OCI-LY1 (cell line): ENCODE measurements around the gene CHPF.

Experiments
- H2AFZ ChIP-seq: fragments of 200-600 bp; sonication (generic), shearing (Covaris generic); 2 replicates; pipeline ENCODE4 v1.6.0; 2014; ENCODE audit warnings: antibody characterized with exemption, mild to moderate bottlenecking, low read length
- H3F3A ChIP-seq: fragments of 200-600 bp; sonication (generic), shearing (Covaris generic); 2 replicates; pipeline ENCODE4 v1.6.0; 2014; ENCODE audit warnings: mild to moderate bottlenecking, antibody characterized with exemption, low read length, moderate library complexity; ENCODE audit not compliant: insufficient read depth
- H3K27ac ChIP-seq: fragments of 200-600 bp; sonication (generic); 2 replicates; pipeline ENCODE4 v1.5.1; 2014; ENCODE audit warnings: low read length, mixed run types, mild to moderate bottlenecking, low read depth; ENCODE audit not compliant: poor library complexity, severe bottlenecking
- H3K27me3 ChIP-seq: fragments of 200-600 bp; sonication (generic); 2 replicates; pipeline ENCODE4 v1.6.0; 2014; ENCODE audit warnings: antibody characterized with exemption, mild to moderate bottlenecking, low read length, moderate library complexity; ENCODE audit not compliant: insufficient read depth
- H3K36me3 ChIP-seq: fragments of 200-600 bp; sonication (generic); 2 replicates; pipeline ENCODE4 v1.6.1; 2014; ENCODE audit warnings: mild to moderate bottlenecking, antibody characterized with exemption, low read length, moderate library complexity, mixed read lengths; ENCODE audit not compliant: insufficient read depth
- H3K4me1 ChIP-seq: fragments of 200-600 bp; sonication (generic); 2 replicates; pipeline ENCODE4 v1.5.1; 2014; ENCODE audit warnings: mild to moderate bottlenecking, low read length, moderate library complexity; ENCODE audit not compliant: insufficient read depth, severe bottlenecking
- H3K4me2 ChIP-seq: fragments of 200-600 bp; sonication (generic), shearing (Covaris generic); 2 replicates; pipeline ENCODE4 v1.6.1; 2014; ENCODE audit warnings: low read length
- H3K4me3 ChIP-seq: fragments of 200-600 bp; sonication (generic); 2 replicates; pipeline ENCODE4 v1.5.1; 2014; ENCODE audit warnings: low read length, low read depth, mild to moderate bottlenecking, mixed read lengths; ENCODE audit not compliant: poor library complexity, severe bottlenecking
- H3K79me2 ChIP-seq: fragments of 200-600 bp; shearing (Covaris generic); 2 replicates; pipeline ENCODE4 v1.6.1; 2016; ENCODE audit warnings: mixed run types, low read length, mixed read lengths; ENCODE audit not compliant: insufficient read depth
- H3K9ac ChIP-seq: fragments of 200-600 bp; sonication (generic), shearing (Covaris generic); 2 replicates; pipeline ENCODE4 v1.6.1; 2014; ENCODE audit warnings: mild to moderate bottlenecking, low read length, mixed read lengths
- H3K9me2 ChIP-seq: fragments of 200-600 bp; sonication (generic), shearing (Covaris generic); 2 replicates; pipeline ENCODE4 v1.6.1; 2014; ENCODE audit warnings: low read depth, mild to moderate bottlenecking, low read length, mixed read lengths
- H3K9me3 ChIP-seq: fragments of 200-600 bp; shearing (Covaris generic); 2 replicates; pipeline ENCODE4 v1.6.1; 2014; ENCODE audit warnings: low read length, mixed read lengths
- H4K20me1 ChIP-seq: fragments of 200-600 bp; sonication (generic), shearing (Covaris generic); 2 replicates; pipeline ENCODE4 v1.6.0; 2016; ENCODE audit warnings: mild to moderate bottlenecking, low read length; ENCODE audit not compliant: insufficient read depth
- EZH2 ChIP-seq: fragments of 200-600 bp; sonication (generic), shearing (Covaris generic); IDR thresholded peaks from 2 replicates; pipeline ENCODE4 v1.8.0; 2017; ENCODE audit warnings: borderline replicate concordance, mixed run types, mild to moderate bottlenecking, antibody characterized with exemption, low read length, moderate library complexity, mixed read lengths
- TF ChIP-seq, protein P1 (sequence below): fragments of 200-600 bp; sonication (generic), shearing (Covaris generic); IDR thresholded peaks from 2 replicates; pipeline ENCODE4 v1.5.1; 2017; ENCODE audit warnings: mild to moderate bottlenecking, antibody characterized with exemption, low read length, moderate library complexity, mixed read lengths

CHPF gene

DNA sequence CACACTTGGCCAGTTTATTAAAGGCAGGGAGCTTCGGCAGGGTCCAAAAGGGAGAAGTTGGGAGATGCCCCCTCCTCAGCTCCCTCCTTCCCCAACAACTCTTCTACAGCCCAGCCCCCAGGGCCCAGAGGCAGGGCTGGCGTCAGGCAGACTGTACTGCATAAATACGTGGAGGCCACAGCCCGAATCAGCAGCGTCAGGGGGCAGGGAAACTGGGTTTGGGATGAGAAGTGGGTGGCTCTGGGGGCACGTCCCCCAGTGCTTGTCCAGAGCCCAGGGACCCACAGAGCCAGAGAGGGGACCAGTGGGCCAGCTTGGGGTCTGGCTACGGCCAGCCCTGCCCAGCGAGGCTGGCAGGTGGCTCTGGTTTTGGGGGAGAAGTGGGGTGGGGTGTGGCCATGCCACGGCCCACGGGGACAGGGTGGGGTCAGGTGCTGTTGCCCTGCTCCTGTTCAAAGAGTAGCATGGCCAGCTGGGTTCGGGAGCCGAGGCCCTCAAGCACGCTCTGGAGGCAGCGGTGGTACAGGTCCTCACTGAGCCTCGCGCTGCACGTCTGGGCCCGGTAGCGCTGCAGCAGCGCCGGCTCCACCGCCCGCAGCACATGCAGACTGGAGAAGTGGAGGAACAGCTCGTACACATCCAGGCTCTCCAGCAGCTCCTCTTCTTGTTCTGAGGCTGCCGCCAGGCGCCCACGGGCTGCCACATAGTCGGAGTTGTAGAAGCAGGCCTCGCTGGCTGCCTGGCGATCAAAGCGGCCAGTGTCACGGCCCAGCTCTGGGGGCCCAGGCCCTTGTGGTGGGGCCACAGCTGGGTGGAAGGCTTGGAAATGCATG, 4.4 kb downstream of the CHPF start:
- no peaks in the 10 kb centered on the region for H4K20me1 ChIP-seq
- peaks cover 10% of the 10 kb centered on the region for H3K4me1 ChIP-seq
- TF ChIP-seq, protein P1, sequence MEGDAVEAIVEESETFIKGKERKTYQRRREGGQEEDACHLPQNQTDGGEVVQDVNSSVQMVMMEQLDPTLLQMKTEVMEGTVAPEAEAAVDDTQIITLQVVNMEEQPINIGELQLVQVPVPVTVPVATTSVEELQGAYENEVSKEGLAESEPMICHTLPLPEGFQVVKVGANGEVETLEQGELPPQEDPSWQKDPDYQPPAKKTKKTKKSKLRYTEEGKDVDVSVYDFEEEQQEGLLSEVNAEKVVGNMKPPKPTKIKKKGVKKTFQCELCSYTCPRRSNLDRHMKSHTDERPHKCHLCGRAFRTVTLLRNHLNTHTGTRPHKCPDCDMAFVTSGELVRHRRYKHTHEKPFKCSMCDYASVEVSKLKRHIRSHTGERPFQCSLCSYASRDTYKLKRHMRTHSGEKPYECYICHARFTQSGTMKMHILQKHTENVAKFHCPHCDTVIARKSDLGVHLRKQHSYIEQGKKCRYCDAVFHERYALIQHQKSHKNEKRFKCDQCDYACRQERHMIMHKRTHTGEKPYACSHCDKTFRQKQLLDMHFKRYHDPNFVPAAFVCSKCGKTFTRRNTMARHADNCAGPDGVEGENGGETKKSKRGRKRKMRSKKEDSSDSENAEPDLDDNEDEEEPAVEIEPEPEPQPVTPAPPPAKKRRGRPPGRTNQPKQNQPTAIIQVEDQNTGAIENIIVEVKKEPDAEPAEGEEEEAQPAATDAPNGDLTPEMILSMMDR, result no peak
- no peak for TF ChIP-seq EZH2
- no peak overlapping the region for H3K4me2 ChIP-seq
- peaks cover 11% of the 10 kb centered on the region; the same call in 1 of the 2 replicates for H3K36me3 ChIP-seq
- no peaks in the 10 kb centered on the region for H3F3A ChIP-seq
- H3K4me3 ChIP-seq, result no peak overlapping the region
- no peaks in the 10 kb centered on the region for H3K79me2 ChIP-seq
- no peak overlapping the region for H2AFZ ChIP-seq
- H3K9me2 ChIP-seq, result no peaks in the 10 kb centered on the region
- no peak overlapping the region for H3K27ac ChIP-seq
- H3K9me3 ChIP-seq, result no peaks in the 10 kb centered on the region
- H3K27me3 ChIP-seq, result no peaks in the 10 kb centered on the region; the same call in 1 of the 2 replicates
- no peak overlapping the region for H3K9ac ChIP-seq

- Histone ChIP-seq H3K9ac (no peak overlapping the region), H3K27ac (no peak overlapping the region), H3K36me3 (peaks cover 11% of the 10 kb centered on the region; the same call in 1 of the 2 replicates), H4K20me1 (no peaks in the 10 kb centered on the region), H3K27me3 (no peaks in the 10 kb centered on the region; the same call in 1 of the 2 replicates), H2AFZ (no peak overlapping the region), H3K9me3 (no peaks in the 10 kb centered on the region), H3K4me2 (no peak overlapping the region), H3K9me2 (no peaks in the 10 kb centered on the region), H3K4me1 (peaks cover 8% of the 10 kb centered on the region), H3K4me3 (no peak overlapping the region), H3K79me2 (no peaks in the 10 kb centered on the region), H3F3A (no peaks in the 10 kb centered on the region)
- TF ChIP-seq EZH2, result no peak
- TF ChIP-seq, protein P1, result no peak
These were observed 5.1 kb downstream of the CHPF start for GRCh38 chr2:219538504-219538951.

DNA sequence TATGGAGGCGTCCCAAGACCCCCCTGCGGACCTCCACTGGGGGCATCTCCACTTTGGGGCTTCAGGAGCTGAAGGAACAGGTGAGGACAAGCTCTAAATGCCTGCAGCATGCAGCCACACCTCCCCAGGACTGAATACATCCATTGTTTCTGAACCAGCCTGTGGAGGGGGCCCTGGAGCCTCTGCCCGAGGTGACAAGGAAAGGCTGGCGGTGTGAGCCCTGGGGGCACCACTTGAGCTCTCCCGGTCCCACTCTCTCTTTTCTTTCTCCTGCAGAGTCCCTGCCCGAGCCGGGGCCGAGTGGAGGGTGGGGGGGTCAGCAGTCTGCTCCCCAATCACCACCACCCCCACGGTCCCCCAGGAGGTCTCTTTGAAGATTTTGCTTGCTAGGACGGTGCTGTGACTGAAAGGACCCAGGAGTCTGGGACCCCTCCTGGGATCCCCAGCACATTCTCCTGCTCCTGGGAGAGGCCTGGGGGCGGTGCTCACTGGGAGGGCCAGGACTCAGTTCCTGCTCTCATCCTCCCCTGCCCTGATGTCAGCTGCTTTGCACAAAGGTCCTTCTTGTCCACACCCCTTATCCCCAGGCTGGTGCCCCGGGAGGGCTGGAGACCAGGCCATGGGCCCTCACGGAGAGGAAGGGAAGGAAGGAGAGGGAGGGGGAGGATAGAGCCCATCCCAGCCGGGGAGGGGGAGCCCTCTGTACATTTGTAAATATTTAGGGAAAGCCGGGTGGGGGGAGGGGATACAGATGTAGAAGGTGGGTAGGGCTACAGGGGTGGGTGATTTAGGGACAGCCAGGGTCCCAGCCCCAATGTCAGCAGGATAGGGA, 5.7 kb downstream of the CHPF start:
- no peak overlapping the region for H3K9ac ChIP-seq

More for the DNA sequence above, 5.7 kb downstream of the CHPF start:
- Histone ChIP-seq H3K4me2 (no peak overlapping the region), H3K36me3 (peaks cover 11% of the 10 kb centered on the region; the same call in 1 of the 2 replicates), H3F3A (no peaks in the 10 kb centered on the region), H4K20me1 (no peaks in the 10 kb centered on the region), H3K27me3 (peaks cover 4% of the 10 kb centered on the region; the same call in 1 of the 2 replicates), H3K9me3 (no peaks in the 10 kb centered on the region), H3K27ac (no peak overlapping the region), H3K9me2 (no peaks in the 10 kb centered on the region), H2AFZ (no peak overlapping the region), H3K4me3 (no peak overlapping the region), H3K4me1 (peaks cover 8% of the 10 kb centered on the region), H3K79me2 (no peaks in the 10 kb centered on the region)
- TF ChIP-seq, protein P1, result no peak
- no peak for TF ChIP-seq EZH2
